ENCODE results near the gene ARL14. TPM values are rescaled to one million over a fixed set of nuclear protein-coding genes. Genes with fewer than 3 reads are reported as not detected.

The ARL14 gene
- total RNA-seq, 1 experiment from 2014 or later, result not detected

DNA sequence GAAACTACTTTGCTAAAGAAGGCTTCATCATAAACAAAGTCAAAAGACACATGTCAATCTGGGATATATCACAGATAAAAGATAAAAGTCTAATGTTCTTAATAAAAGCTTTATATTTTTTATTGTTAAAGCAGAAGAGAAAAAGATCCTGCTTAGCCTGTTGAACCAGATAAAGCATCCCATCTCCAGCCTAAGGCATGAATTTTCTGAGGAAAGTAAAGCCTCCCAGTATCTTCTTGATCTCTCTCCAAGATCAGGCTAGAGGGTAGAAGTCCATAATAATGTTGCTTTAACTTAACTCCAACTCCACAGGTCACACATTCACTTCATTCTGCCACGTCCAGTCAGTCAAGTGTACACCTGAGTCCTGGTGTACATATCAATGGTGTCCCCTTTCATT is 14.2 kb downstream of the ARL14 start:
- DNase-seq (ENCODE audit: low spot score) (no peak), ATAC-seq (no peak)
- H3K9me3 Mint-ChIP-seq, result no peaks in the 10 kb centered on the region
- H3K4me1 Mint-ChIP-seq, result peaks cover 5% of the 10 kb centered on the region; the same call in 1 of the 2 replicates
- no peak overlapping the region for H3K4me3 Mint-ChIP-seq
- no peak overlapping the region for H3K27ac Mint-ChIP-seq
- no peaks in the 10 kb centered on the region for H3K27me3 Mint-ChIP-seq (ENCODE audit: low read depth)
- ChIA-PET CTCF (interaction anchor here (1.4 kb wide), 1 partner anchor 228 kb away, joined by 4 read pairs; no protein-coding TSS in a partner anchor), POLR2A (no interaction called here)
- H3K36me3 Mint-ChIP-seq, result no peaks in the 10 kb centered on the region
- TF ChIP-seq NFATC4 (CRISPR knock-in tag; IDR thresholded peaks at IDR 0.05) (no peak), CREM (CRISPR knock-in tag; IDR thresholded peaks at IDR 0.05) (no peak), IRF1 (CRISPR knock-in tag; IDR thresholded peaks at IDR 0.05) (no peak), TEAD4 (CRISPR knock-in tag; IDR thresholded peaks at IDR 0.05) (no peak), NR1H2 (CRISPR knock-in tag; IDR thresholded peaks at IDR 0.05) (no peak), NR2C2 (CRISPR knock-in tag; IDR thresholded peaks at IDR 0.05) (no peak)
- TF ChIP-seq, protein P1, sequence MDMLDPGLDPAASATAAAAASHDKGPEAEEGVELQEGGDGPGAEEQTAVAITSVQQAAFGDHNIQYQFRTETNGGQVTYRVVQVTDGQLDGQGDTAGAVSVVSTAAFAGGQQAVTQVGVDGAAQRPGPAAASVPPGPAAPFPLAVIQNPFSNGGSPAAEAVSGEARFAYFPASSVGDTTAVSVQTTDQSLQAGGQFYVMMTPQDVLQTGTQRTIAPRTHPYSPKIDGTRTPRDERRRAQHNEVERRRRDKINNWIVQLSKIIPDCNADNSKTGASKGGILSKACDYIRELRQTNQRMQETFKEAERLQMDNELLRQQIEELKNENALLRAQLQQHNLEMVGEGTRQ (CRISPR knock-in tag; IDR thresholded peaks at IDR 0.05), result no peak
- TF ChIP-seq, protein P2, sequence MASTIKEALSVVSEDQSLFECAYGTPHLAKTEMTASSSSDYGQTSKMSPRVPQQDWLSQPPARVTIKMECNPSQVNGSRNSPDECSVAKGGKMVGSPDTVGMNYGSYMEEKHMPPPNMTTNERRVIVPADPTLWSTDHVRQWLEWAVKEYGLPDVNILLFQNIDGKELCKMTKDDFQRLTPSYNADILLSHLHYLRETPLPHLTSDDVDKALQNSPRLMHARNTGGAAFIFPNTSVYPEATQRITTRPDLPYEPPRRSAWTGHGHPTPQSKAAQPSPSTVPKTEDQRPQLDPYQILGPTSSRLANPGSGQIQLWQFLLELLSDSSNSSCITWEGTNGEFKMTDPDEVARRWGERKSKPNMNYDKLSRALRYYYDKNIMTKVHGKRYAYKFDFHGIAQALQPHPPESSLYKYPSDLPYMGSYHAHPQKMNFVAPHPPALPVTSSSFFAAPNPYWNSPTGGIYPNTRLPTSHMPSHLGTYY (CRISPR knock-in tag; IDR thresholded peaks at IDR 0.05), result no peak
- TF ChIP-seq, protein P3, sequence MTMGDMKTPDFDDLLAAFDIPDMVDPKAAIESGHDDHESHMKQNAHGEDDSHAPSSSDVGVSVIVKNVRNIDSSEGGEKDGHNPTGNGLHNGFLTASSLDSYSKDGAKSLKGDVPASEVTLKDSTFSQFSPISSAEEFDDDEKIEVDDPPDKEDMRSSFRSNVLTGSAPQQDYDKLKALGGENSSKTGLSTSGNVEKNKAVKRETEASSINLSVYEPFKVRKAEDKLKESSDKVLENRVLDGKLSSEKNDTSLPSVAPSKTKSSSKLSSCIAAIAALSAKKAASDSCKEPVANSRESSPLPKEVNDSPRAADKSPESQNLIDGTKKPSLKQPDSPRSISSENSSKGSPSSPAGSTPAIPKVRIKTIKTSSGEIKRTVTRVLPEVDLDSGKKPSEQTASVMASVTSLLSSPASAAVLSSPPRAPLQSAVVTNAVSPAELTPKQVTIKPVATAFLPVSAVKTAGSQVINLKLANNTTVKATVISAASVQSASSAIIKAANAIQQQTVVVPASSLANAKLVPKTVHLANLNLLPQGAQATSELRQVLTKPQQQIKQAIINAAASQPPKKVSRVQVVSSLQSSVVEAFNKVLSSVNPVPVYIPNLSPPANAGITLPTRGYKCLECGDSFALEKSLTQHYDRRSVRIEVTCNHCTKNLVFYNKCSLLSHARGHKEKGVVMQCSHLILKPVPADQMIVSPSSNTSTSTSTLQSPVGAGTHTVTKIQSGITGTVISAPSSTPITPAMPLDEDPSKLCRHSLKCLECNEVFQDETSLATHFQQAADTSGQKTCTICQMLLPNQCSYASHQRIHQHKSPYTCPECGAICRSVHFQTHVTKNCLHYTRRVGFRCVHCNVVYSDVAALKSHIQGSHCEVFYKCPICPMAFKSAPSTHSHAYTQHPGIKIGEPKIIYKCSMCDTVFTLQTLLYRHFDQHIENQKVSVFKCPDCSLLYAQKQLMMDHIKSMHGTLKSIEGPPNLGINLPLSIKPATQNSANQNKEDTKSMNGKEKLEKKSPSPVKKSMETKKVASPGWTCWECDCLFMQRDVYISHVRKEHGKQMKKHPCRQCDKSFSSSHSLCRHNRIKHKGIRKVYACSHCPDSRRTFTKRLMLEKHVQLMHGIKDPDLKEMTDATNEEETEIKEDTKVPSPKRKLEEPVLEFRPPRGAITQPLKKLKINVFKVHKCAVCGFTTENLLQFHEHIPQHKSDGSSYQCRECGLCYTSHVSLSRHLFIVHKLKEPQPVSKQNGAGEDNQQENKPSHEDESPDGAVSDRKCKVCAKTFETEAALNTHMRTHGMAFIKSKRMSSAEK (CRISPR knock-in tag; IDR thresholded peaks at IDR 0.05; ENCODE audit: borderline replicate concordance), result no peak
- TF ChIP-seq, protein P4, sequence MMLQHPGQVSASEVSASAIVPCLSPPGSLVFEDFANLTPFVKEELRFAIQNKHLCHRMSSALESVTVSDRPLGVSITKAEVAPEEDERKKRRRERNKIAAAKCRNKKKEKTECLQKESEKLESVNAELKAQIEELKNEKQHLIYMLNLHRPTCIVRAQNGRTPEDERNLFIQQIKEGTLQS (CRISPR knock-in tag; conservative IDR thresholded peaks at IDR 0.05), result no peak

GRCh38 chr3:160691962-160692361 is 15.0 kb downstream of the ARL14 start:
- CTCF ChIA-PET, result interaction anchor here (1.4 kb wide), 1 partner anchor 228 kb away, joined by 4 read pairs; no protein-coding TSS in a partner anchor
- ATAC-seq, result no peak
- POLR2A ChIA-PET, result no interaction called here
- TF ChIP-seq FOXP1 (CRISPR knock-in tag; IDR thresholded peaks at IDR 0.05; ENCODE audit: borderline replicate concordance) (no peak), E2F4 (CRISPR knock-in tag; IDR thresholded peaks at IDR 0.05; ENCODE audit: borderline replicate concordance, low read depth) (no peak), JAZF1 (CRISPR knock-in tag; IDR thresholded peaks at IDR 0.05) (no peak), GTF2I (CRISPR knock-in tag; conservative IDR thresholded peaks at IDR 0.05) (no peak), ATF6 (CRISPR knock-in tag; IDR thresholded peaks at IDR 0.05) (no peak), GRHL2 (CRISPR knock-in tag; IDR thresholded peaks at IDR 0.05; ENCODE audit: insufficient replicate concordance, severe bottlenecking) (no peak), RORB (CRISPR knock-in tag; IDR thresholded peaks at IDR 0.05) (no peak), GABPB1 (CRISPR knock-in tag; IDR thresholded peaks at IDR 0.05) (no peak), IRF1 (CRISPR knock-in tag; IDR thresholded peaks at IDR 0.05) (no peak)
- TF ChIP-seq, protein P4 (CRISPR knock-in tag; conservative IDR thresholded peaks at IDR 0.05), result no peak
- TF ChIP-seq, protein P5, sequence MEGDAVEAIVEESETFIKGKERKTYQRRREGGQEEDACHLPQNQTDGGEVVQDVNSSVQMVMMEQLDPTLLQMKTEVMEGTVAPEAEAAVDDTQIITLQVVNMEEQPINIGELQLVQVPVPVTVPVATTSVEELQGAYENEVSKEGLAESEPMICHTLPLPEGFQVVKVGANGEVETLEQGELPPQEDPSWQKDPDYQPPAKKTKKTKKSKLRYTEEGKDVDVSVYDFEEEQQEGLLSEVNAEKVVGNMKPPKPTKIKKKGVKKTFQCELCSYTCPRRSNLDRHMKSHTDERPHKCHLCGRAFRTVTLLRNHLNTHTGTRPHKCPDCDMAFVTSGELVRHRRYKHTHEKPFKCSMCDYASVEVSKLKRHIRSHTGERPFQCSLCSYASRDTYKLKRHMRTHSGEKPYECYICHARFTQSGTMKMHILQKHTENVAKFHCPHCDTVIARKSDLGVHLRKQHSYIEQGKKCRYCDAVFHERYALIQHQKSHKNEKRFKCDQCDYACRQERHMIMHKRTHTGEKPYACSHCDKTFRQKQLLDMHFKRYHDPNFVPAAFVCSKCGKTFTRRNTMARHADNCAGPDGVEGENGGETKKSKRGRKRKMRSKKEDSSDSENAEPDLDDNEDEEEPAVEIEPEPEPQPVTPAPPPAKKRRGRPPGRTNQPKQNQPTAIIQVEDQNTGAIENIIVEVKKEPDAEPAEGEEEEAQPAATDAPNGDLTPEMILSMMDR (IDR thresholded peaks at IDR 0.05), result no peak

More at GRCh38 chr3:160691962-160692361, 15.0 kb downstream of the ARL14 start:
- Mint-ChIP-seq H3K27ac (no peak overlapping the region), H3K36me3 (no peaks in the 10 kb centered on the region), H3K4me1 (peaks cover 5% of the 10 kb centered on the region; the same call in 1 of the 2 replicates), H3K4me3 (no peak overlapping the region), H3K9me3 (no peaks in the 10 kb centered on the region), H3K27me3 (ENCODE audit: low read depth) (no peaks in the 10 kb centered on the region)
- no peak for DNase-seq (ENCODE audit: low spot score)
